ENCODE data around the gene ZBTB18.
A peak's percentile ranks its signal among the peaks of the same experiment; 100 is the strongest.
"Not testable (repeated sequence)": the region's sequence is repeated elsewhere in the genome, so short reads cannot be mapped to it uniquely, and the experiment has no call there.

Gene ZBTB18

GRCh38 chr1:244042293-244042692, 8.8 kb upstream of the ZBTB18 start:
- FAIRE-seq: no peak

- FAIRE-seq: no peak
Measured at GRCh38 chr1:244044423-244044822, 6.7 kb upstream of the ZBTB18 start.

GRCh38 chr1:244046254-244046653, 4.8 kb upstream of the ZBTB18 start:
- not testable (repeated sequence) for FAIRE-seq

GRCh38 chr1:244046907-244047611, 4.0 kb upstream of the ZBTB18 start:
- FAIRE-seq: no peak

- no peak for FAIRE-seq
Measured at GRCh38 chr1:244047621-244048255, 3.3 kb upstream of the ZBTB18 start.

GRCh38 chr1:244048256-244049161, 2.6 kb upstream of the ZBTB18 start:
- FAIRE-seq: peak; percentile 73

GRCh38 chr1:244049162-244050013, 1.7 kb upstream of the ZBTB18 start:
- no peak for FAIRE-seq

GRCh38 chr1:244050014-244050834, 859 bp upstream of the ZBTB18 start:
- FAIRE-seq: no peak

- FAIRE-seq: no peak
Measured at GRCh38 chr1:244052016-244052727, 1.1 kb downstream of the ZBTB18 start.

GRCh38 chr1:244052728-244053312, 1.7 kb downstream of the ZBTB18 start:
- FAIRE-seq: peak; percentile 45

- FAIRE-seq: no peak
Measured at GRCh38 chr1:244053831-244054230, 2.7 kb downstream of the ZBTB18 start.

- no peak for FAIRE-seq
Measured at GRCh38 chr1:244054247-244054923, 3.3 kb downstream of the ZBTB18 start.

GRCh38 chr1:244054924-244055263, 3.8 kb downstream of the ZBTB18 start:
- no peak for FAIRE-seq

GRCh38 chr1:244056577-244056976, 5.5 kb downstream of the ZBTB18 start:
- FAIRE-seq: no peak

- FAIRE-seq: no peak
Measured at GRCh38 chr1:244057474-244058385, 6.6 kb downstream of the ZBTB18 start.

GRCh38 chr1:244060117-244060516, 9.0 kb downstream of the ZBTB18 start:
- FAIRE-seq: peak; percentile 63

- no peak for FAIRE-seq
Measured at GRCh38 chr1:244060686-244061085, 9.6 kb downstream of the ZBTB18 start.

- FAIRE-seq: no peak
Measured at GRCh38 chr1:244062156-244062725, 11.2 kb downstream of the ZBTB18 start.

GRCh38 chr1:244063498-244063897, 12.4 kb downstream of the ZBTB18 start:
- no peak for FAIRE-seq
